ENCODE results near the gene CAMTA1.

GRCh38 chr1:7535934-7536878 lies 751.0 kb downstream of the CAMTA1 start:
- TF ChIP-seq TARDBP (IDR thresholded peaks at IDR 0.05) (no peak), SP1 (IDR thresholded peaks at IDR 0.05) (no peak), BHLHE40 (IDR thresholded peaks at IDR 0.05; ENCODE audit: borderline replicate concordance) (no peak)
